ENCODE results near the gene OSBPL9.

The OSBPL9 gene

DNA sequence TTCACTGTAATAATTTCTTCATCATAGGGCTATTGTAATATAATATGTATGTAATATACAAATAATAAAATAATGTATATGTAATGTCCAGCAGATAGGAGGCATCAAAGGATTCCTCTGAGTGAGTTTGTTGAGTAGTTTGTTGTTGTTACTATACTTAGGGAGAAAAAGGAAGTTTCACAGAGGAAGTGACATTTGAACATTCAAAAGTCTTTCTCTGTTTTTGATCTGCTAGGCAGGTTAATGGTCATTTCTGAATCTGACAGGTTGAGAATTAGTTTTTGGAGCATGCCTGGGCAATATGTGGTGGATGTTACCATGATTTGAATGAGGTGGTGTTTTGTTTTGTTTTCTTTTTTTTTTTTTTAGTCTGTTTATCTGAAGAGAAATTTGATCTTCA, 159.5 kb downstream of the OSBPL9 start (continued):
- no peak for TF ChIP-seq ZFP37 (tag by site-specific recombination; IDR thresholded peaks at IDR 0.05)

DNA sequence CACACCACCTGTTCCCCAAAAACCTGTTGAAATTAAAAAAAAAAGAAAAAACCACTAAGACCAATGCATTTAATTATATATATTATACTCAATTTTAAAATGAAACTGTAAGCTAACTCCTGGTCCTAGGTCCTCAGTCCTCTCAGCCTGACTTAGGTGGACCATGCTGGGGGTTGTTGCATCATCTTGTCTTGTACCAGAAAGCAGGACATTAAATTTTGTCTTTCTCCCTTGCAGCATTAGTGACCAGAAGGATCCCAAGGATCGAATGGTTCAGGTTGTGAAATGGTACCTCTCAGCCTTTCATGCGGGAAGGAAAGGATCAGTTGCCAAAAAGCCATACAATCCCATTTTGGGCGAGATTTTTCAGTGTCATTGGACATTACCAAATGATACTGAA, 164.0 kb downstream of the OSBPL9 start:
- ChIA-PET CTCF (interaction anchor here (1.4 kb wide), 1 partner anchor 12 kb away, joined by 3 read pairs; no protein-coding TSS in a partner anchor), POLR2A (no interaction called here)

DNA sequence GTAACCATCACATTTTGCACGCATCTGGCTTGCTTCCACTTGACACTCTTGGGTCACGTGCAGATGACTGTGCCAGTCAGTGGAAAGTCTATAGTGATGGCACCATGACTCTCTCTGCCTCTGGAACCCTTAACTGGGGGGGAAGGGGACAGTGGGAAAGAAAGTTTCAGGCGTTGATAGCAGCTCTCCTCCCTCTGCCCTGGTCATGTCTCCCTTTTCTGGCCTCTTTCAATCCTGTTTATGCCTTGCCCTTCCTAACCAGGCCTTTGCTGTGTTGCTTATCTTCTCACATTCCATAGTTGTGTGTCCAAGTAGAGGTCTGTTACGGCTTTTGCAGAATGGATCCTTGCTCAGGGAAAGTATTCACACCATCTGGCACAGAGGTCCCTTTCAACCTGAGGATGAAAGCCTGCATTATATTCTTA, 168.1 kb downstream of the OSBPL9 start:
- Histone ChIP-seq H3K9me3 (ENCODE audit: control insufficient read depth, insufficient read depth, low read depth, low read length) (no peaks in the 10 kb centered on the region), H3K4me1 (ENCODE audit: control insufficient read depth, insufficient read depth, low read length) (no peaks in the 10 kb centered on the region), H3K36me3 (ENCODE audit: control insufficient read depth in 2 of 2, insufficient read depth in 1 of 2, low read length in 2 of 2) (peaks cover 31 to 94% of the 10 kb centered on the region in 2 experiments), H3K27ac (ENCODE audit: extremely low read depth, low read depth, low read length) (no peak overlapping the region), H3K4me3 (ENCODE audit: low read depth, low read length) (no peak overlapping the region)
- POLR2A ChIA-PET = no interaction called here
- CTCF ChIA-PET = interaction anchor here (0.6 to 1.2 kb wide), 3 partner anchors 12 to 16 kb away, joined by 3 to 5 read pairs (median 5); no protein-coding TSS in a partner anchor
- TF ChIP-seq ZNF600 (tag by site-specific recombination; IDR thresholded peaks at IDR 0.05) = peak; percentile 74; the same call in 1 of the 2 replicates
- TF ChIP-seq, protein P1, sequence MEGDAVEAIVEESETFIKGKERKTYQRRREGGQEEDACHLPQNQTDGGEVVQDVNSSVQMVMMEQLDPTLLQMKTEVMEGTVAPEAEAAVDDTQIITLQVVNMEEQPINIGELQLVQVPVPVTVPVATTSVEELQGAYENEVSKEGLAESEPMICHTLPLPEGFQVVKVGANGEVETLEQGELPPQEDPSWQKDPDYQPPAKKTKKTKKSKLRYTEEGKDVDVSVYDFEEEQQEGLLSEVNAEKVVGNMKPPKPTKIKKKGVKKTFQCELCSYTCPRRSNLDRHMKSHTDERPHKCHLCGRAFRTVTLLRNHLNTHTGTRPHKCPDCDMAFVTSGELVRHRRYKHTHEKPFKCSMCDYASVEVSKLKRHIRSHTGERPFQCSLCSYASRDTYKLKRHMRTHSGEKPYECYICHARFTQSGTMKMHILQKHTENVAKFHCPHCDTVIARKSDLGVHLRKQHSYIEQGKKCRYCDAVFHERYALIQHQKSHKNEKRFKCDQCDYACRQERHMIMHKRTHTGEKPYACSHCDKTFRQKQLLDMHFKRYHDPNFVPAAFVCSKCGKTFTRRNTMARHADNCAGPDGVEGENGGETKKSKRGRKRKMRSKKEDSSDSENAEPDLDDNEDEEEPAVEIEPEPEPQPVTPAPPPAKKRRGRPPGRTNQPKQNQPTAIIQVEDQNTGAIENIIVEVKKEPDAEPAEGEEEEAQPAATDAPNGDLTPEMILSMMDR (tag by site-specific recombination; IDR thresholded peaks at IDR 0.05) = no peak

More for the DNA sequence above, 164.0 kb downstream of the OSBPL9 start:
- Histone ChIP-seq H3K36me3 (ENCODE audit: control insufficient read depth in 2 of 2, insufficient read depth in 1 of 2, low read length in 2 of 2) (peaks cover 27 to 74% of the 10 kb centered on the region in 2 experiments), H3K27ac (ENCODE audit: extremely low read depth, low read depth, low read length) (no peak overlapping the region), H3K9me3 (ENCODE audit: control insufficient read depth, insufficient read depth, low read depth, low read length) (no peaks in the 10 kb centered on the region), H3K4me1 (ENCODE audit: control insufficient read depth, insufficient read depth, low read length) (no peaks in the 10 kb centered on the region), H3K4me3 (ENCODE audit: low read depth, low read length) (no peak overlapping the region)
- TF ChIP-seq OVOL3 (tag by site-specific recombination; IDR thresholded peaks at IDR 0.05) (no peak), SCRT1 (tag by site-specific recombination; IDR thresholded peaks at IDR 0.05; ENCODE audit: borderline replicate concordance) (peak; percentile 53; the same call in 1 of the 2 replicates), SCRT2 (tag by site-specific recombination; IDR thresholded peaks at IDR 0.05) (peak; percentile 42; the same call in 1 of the 2 replicates)

DNA sequence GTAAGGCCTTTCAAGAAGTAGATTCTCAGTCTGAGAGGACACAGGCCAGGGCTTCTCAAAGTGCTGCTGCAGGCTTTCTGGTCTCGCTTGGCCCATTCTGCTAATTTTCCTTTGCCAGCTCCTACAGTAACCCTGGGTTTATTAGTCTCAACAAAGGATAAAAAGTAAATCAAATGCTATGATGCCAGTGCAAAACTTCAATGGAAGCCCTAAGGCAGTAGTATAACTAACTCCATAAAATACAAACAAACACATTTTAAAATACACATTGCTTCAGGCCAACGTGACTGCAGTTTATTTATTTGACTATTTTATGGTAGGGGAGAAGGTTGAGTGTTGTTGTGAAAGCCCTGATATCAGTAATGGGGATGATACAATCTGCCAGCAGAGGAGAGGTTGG, 172.0 kb downstream of the OSBPL9 start:
- Histone ChIP-seq H3K36me3 (ENCODE audit: control insufficient read depth in 2 of 2, insufficient read depth in 1 of 2, low read length in 2 of 2) (peaks cover 23 to 100% of the 10 kb centered on the region in 2 experiments; a peak in 2 of 3 replicates), H3K4me3 (ENCODE audit: low read depth, low read length) (no peak overlapping the region), H3K4me1 (ENCODE audit: control insufficient read depth, insufficient read depth, low read length) (no peaks in the 10 kb centered on the region), H3K9me3 (ENCODE audit: control insufficient read depth, insufficient read depth, low read depth, low read length) (no peaks in the 10 kb centered on the region), H3K27ac (ENCODE audit: extremely low read depth, low read depth, low read length) (no peak overlapping the region)
- ChIA-PET CTCF (interaction anchor here (0.5 to 2.0 kb wide), 2 partner anchors 20 to 22 kb away, joined by 3 to 4 read pairs; no protein-coding TSS in a partner anchor), POLR2A (no interaction called here)
- TF ChIP-seq ZFP41 (tag by site-specific recombination; IDR thresholded peaks at IDR 0.05; ENCODE audit: borderline replicate concordance) = no peak
- TF ChIP-seq, protein P2, sequence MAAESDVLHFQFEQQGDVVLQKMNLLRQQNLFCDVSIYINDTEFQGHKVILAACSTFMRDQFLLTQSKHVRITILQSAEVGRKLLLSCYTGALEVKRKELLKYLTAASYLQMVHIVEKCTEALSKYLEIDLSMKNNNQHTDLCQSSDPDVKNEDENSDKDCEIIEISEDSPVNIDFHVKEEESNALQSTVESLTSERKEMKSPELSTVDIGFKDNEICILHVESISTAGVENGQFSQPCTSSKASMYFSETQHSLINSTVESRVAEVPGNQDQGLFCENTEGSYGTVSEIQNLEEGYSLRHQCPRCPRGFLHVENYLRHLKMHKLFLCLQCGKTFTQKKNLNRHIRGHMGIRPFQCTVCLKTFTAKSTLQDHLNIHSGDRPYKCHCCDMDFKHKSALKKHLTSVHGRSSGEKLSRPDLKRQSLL (tag by site-specific recombination; IDR thresholded peaks at IDR 0.05) = no peak
- TF ChIP-seq, protein P3, sequence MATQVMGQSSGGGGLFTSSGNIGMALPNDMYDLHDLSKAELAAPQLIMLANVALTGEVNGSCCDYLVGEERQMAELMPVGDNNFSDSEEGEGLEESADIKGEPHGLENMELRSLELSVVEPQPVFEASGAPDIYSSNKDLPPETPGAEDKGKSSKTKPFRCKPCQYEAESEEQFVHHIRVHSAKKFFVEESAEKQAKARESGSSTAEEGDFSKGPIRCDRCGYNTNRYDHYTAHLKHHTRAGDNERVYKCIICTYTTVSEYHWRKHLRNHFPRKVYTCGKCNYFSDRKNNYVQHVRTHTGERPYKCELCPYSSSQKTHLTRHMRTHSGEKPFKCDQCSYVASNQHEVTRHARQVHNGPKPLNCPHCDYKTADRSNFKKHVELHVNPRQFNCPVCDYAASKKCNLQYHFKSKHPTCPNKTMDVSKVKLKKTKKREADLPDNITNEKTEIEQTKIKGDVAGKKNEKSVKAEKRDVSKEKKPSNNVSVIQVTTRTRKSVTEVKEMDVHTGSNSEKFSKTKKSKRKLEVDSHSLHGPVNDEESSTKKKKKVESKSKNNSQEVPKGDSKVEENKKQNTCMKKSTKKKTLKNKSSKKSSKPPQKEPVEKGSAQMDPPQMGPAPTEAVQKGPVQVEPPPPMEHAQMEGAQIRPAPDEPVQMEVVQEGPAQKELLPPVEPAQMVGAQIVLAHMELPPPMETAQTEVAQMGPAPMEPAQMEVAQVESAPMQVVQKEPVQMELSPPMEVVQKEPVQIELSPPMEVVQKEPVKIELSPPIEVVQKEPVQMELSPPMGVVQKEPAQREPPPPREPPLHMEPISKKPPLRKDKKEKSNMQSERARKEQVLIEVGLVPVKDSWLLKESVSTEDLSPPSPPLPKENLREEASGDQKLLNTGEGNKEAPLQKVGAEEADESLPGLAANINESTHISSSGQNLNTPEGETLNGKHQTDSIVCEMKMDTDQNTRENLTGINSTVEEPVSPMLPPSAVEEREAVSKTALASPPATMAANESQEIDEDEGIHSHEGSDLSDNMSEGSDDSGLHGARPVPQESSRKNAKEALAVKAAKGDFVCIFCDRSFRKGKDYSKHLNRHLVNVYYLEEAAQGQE (tag by site-specific recombination; IDR thresholded peaks at IDR 0.05) = no peak

Measured in HEK293 (cell line).